ENCODE measurements around the gene LONP2.
A peak's percentile ranks its signal among the peaks of the same experiment; 100 is the strongest.
"Not testable (repeated sequence)": the region's sequence is repeated elsewhere in the genome, so short reads cannot be mapped to it uniquely, and the experiment has no call there.

Gene LONP2

GRCh38 chr16:48235556-48236136 is 8.5 kb upstream of the LONP2 start:
- no peak overlapping the region for H3K4me3 ChIP-seq (ENCODE audit: low read depth, low read length)
- TF ChIP-seq CTCF (IDR thresholded peaks at IDR 0.05; ENCODE audit: low read depth, low read length), result no peak

GRCh38 chr16:48236286-48236685 is 7.8 kb upstream of the LONP2 start:
- H3K4me3 ChIP-seq (ENCODE audit: low read depth, low read length), result no peak overlapping the region
- TF ChIP-seq CTCF (IDR thresholded peaks at IDR 0.05; ENCODE audit: low read depth, low read length), result no peak

- not testable (repeated sequence) for H3K4me3 ChIP-seq (ENCODE audit: low read depth, low read length)
These were observed 4.0 kb upstream of the LONP2 start for GRCh38 chr16:48240147-48240546.

GRCh38 chr16:48244863-48245195 is 729 bp downstream of the LONP2 start:
- peak overlapping the region; percentile 89 for H3K4me3 ChIP-seq (ENCODE audit: low read depth, low read length)
- TF ChIP-seq CTCF (IDR thresholded peaks at IDR 0.05; ENCODE audit: low read depth, low read length), result no peak

GRCh38 chr16:48246066-48246465 is 2.0 kb downstream of the LONP2 start:
- no peak overlapping the region for H3K4me3 ChIP-seq (ENCODE audit: low read depth, low read length)
- no peak for TF ChIP-seq CTCF (IDR thresholded peaks at IDR 0.05; ENCODE audit: low read depth, low read length)

- TF ChIP-seq CTCF (IDR thresholded peaks at IDR 0.05; ENCODE audit: low read depth, low read length), result no peak
- no peak within 1 kb of the TSS for H3K4me3 ChIP-seq (ENCODE audit: low read depth, low read length)
These were observed 3.2 kb downstream of the LONP2 start, which contains the start of gene ABCC11 for GRCh38 chr16:48247311-48247710. Gene ABCC11, minus strand, starts transcription at chr16:48247539. Its CDS starts 15,618 bp downstream, at chr16:48231921.

- TF ChIP-seq CTCF (IDR thresholded peaks at IDR 0.05; ENCODE audit: low read depth, low read length), result no peak
- H3K4me3 ChIP-seq (ENCODE audit: low read depth, low read length), result no peak overlapping the region
These were observed 6.6 kb downstream of the LONP2 start for GRCh38 chr16:48250520-48251278.
